Sigmoid colon (tissue), 7 donors: ENCODE data around the gene CCNJ. TPM values are rescaled to one million over a fixed set of nuclear protein-coding genes. Genes with fewer than 3 reads are reported as not detected.

Source experiments
- DNase-seq: peaks from one replicate; pipeline ENCODE4 v3.0.0-alpha.2; 2019
- H3K27ac ChIP-seq, 4 donors: fragments of 200-600 bp; sonication (generic); one replicate each; pipeline ENCODE4 v1.5.1; 2016 to 2019; ENCODE audit warnings: mild to moderate bottlenecking in 1 of 4
- H3K27me3 ChIP-seq, 3 donors: fragments of 200-600 bp; sonication (generic); one replicate each; pipeline ENCODE4 v1.5.1; 2019; ENCODE audit warnings: mild to moderate bottlenecking in 1 of 3
- H3K36me3 ChIP-seq, 4 donors: fragments of 200-600 bp; sonication (generic); one replicate each; pipeline ENCODE4 v1.5.1; 2016 to 2019
- H3K4me1 ChIP-seq, 4 donors: fragments of 200-600 bp; sonication (generic); one replicate each; pipeline ENCODE4 v1.5.1; 2017 to 2019
- H3K4me3 ChIP-seq, 4 donors: fragments of 200-600 bp; sonication (generic); one replicate each; pipeline ENCODE4 v1.5.1; 2017 to 2019; ENCODE audit warnings: mild to moderate bottlenecking in 2 of 4, moderate library complexity in 1 of 4
- H3K9me3 ChIP-seq, 4 donors: fragments of 200-600 bp in 3 of 4; sonication (generic) in 3 of 4; one replicate each; pipeline versions ENCODE4 v1.5.1 to v1.6.1; 2013 to 2019
- CTCF ChIP-seq, 4 experiments: fragments of 450-650 bp in 3 of 4; fragments of 200-600 bp in 1 of 4; IDR thresholded peaks; one replicate each; pipeline ENCODE4 v1.5.1; 2016 to 2019; ENCODE audit warnings: antibody characterized with exemption in 4 of 4, mild to moderate bottlenecking in 3 of 4, moderate library complexity in 2 of 4
- EP300 ChIP-seq, 4 donors: sonication (generic); formaldehyde crosslinking; IDR thresholded peaks; one replicate each; pipeline ENCODE4 v1.6.1; 2017; ENCODE audit warnings: antibody characterized with exemption in 4 of 4
- POLR2A ChIP-seq, 2 donors: fragments of 450-650 bp; IDR thresholded peaks; one replicate each; pipeline ENCODE4 v1.6.1; 2016; ENCODE audit warnings: antibody characterized with exemption in 2 of 2, mild to moderate bottlenecking in 2 of 2, moderate library complexity in 2 of 2
- POLR2AphosphoS5 ChIP-seq, 4 donors: sonication (generic); formaldehyde crosslinking; IDR thresholded peaks; one replicate each; pipeline ENCODE4 v1.6.1; 2017; ENCODE audit warnings: antibody characterized with exemption in 4 of 4
- WGBS, 2 donors: extraction: QIAGEN DNeasy Blood & Tissue Kit; methylation state at CpG; one replicate each; pipeline ENCODE4 v1.1.7; 2013; 5-methylcytosine and 5-hydroxymethylcytosine counted together
- intact Hi-C: fragments of 100-400 bp; cut with DNase I; formaldehyde crosslinking; loops from one replicate; pipeline ENCODE4 v1.15.1; 2023
- polyA plus RNA-seq, 3 donors: library from polyadenylated mRNA; stranded (reverse); fragments of 200-250 nt; gene quantifications; one replicate each; pipeline ENCODE4 v1.2.3, GENCODE V29; 2013
- total RNA-seq, 4 donors: library from RNA; depleted of rRNA; stranded (reverse); fragments of >200 nt; gene quantifications; one replicate each; pipeline ENCODE4 v1.1.0, GENCODE V29; 2016
- donor health status: healthy with polysubstance abuse.
- donor health status: Bipolar disorder and iron deficiency.
- donor health status: healthy.

Gene CCNJ
- total and polyA plus RNA-seq, 7 donors: 1.8 to 6.4 (median 3.5) TPM

- Histone ChIP-seq H3K27ac (no peak overlapping the region), H3K36me3 (no peaks in the 10 kb centered on the region), H3K4me1 (no peaks in the 10 kb centered on the region), H3K27me3 (no peaks in the 10 kb centered on the region), H3K9me3 (no peaks in the 10 kb centered on the region), H3K4me3 (no peak overlapping the region)
- no peak for TF ChIP-seq POLR2AphosphoS5 (IDR thresholded peaks at IDR 0.05)
- no peak for TF ChIP-seq CTCF (IDR thresholded peaks at IDR 0.05)
- no peak for TF ChIP-seq EP300 (IDR thresholded peaks at IDR 0.05)
- TF ChIP-seq POLR2A (IDR thresholded peaks at IDR 0.05): no peak
- no peak for DNase-seq
- intact Hi-C loops: no loop called here
- WGBS, 2 donors: 92 to 95% methylated on average over 3 of the region's 3 CpGs
Measured at GRCh38 chr10:96074776-96075175, 31.4 kb downstream of the CCNJ start.

GRCh38 chr10:96075977-96076376, 32.6 kb downstream of the CCNJ start:
- H3K4me3 ChIP-seq: no peak overlapping the region
- no peak for DNase-seq
- 60 to 78% methylated on average over 2 of the region's 2 CpGs for WGBS, 2 donors

GRCh38 chr10:96077156-96077555, 33.8 kb downstream of the CCNJ start:
- Histone ChIP-seq H3K4me1 (no peaks in the 10 kb centered on the region), H3K36me3 (peaks cover 0 to 3% (median 0%) of the 10 kb centered on the region in 4 donors), H3K9me3 (no peaks in the 10 kb centered on the region), H3K27ac (no peak overlapping the region), H3K4me3 (no peak overlapping the region), H3K27me3 (no peaks in the 10 kb centered on the region)
- TF ChIP-seq POLR2AphosphoS5 (IDR thresholded peaks at IDR 0.05) (no peak), EP300 (IDR thresholded peaks at IDR 0.05) (no peak), POLR2A (IDR thresholded peaks at IDR 0.05) (no peak), CTCF (IDR thresholded peaks at IDR 0.05) (no peak)
- intact Hi-C loops: no loop called here
- 82 to 91% methylated on average over 3 of the region's 3 CpGs for WGBS, 2 donors
- no peak for DNase-seq

More at GRCh38 chr10:96075977-96076376, 32.6 kb downstream of the CCNJ start:
- Histone ChIP-seq H3K27ac (no peak overlapping the region), H3K36me3 (no peaks in the 10 kb centered on the region), H3K27me3 (no peaks in the 10 kb centered on the region), H3K4me1 (no peaks in the 10 kb centered on the region), H3K9me3 (no peaks in the 10 kb centered on the region)
- TF ChIP-seq POLR2A (IDR thresholded peaks at IDR 0.05) (no peak), CTCF (IDR thresholded peaks at IDR 0.05) (no peak), EP300 (IDR thresholded peaks at IDR 0.05) (no peak), POLR2AphosphoS5 (IDR thresholded peaks at IDR 0.05) (no peak)
- intact Hi-C loops: no loop called here

- H3K36me3 ChIP-seq: peaks cover 0 to 3% (median 0%) of the 10 kb centered on the region in 4 donors
- no peak for DNase-seq
- WGBS, 2 donors: 93 to 98% methylated on average over 2 of the region's 2 CpGs
- intact Hi-C loops: no loop called here
- H3K27me3 ChIP-seq: no peaks in the 10 kb centered on the region
- H3K27ac ChIP-seq: no peak overlapping the region
- TF ChIP-seq EP300 (IDR thresholded peaks at IDR 0.05) (no peak), POLR2A (IDR thresholded peaks at IDR 0.05) (no peak), POLR2AphosphoS5 (IDR thresholded peaks at IDR 0.05) (no peak), CTCF (IDR thresholded peaks at IDR 0.05) (no peak)
- H3K4me3 ChIP-seq: no peak overlapping the region
- H3K4me1 ChIP-seq: no peaks in the 10 kb centered on the region
- no peaks in the 10 kb centered on the region for H3K9me3 ChIP-seq
Measured at GRCh38 chr10:96082153-96082552, 38.8 kb downstream of the CCNJ start.

- no peak for DNase-seq
- H3K4me1 ChIP-seq: no peaks in the 10 kb centered on the region
- no peak for TF ChIP-seq CTCF (IDR thresholded peaks at IDR 0.05)
- no peak for TF ChIP-seq POLR2AphosphoS5 (IDR thresholded peaks at IDR 0.05)
- no peak for TF ChIP-seq EP300 (IDR thresholded peaks at IDR 0.05)
- TF ChIP-seq POLR2A (IDR thresholded peaks at IDR 0.05): no peak
- H3K27ac ChIP-seq: no peak overlapping the region
- 91 to 95% methylated on average over 1 of the region's 1 CpG for WGBS, 2 donors
- intact Hi-C loops: no loop called here
- no peak overlapping the region for H3K4me3 ChIP-seq
- H3K36me3 ChIP-seq: peaks cover 0 to 3% (median 0%) of the 10 kb centered on the region in 4 donors
- H3K9me3 ChIP-seq: no peaks in the 10 kb centered on the region
- no peaks in the 10 kb centered on the region for H3K27me3 ChIP-seq
Measured at GRCh38 chr10:96082748-96083147, 39.4 kb downstream of the CCNJ start.
